ENCODE results near the gene TNK2.

- TF ChIP-seq EZH2 (IDR thresholded peaks at IDR 0.05; ENCODE audit: insufficient read depth, poor library complexity, severe bottlenecking): no peak
- TF ChIP-seq EZH2phosphoT487 (IDR thresholded peaks at IDR 0.05; ENCODE audit: insufficient read depth, low read depth): no peak
These were observed 2.1 kb downstream of the TNK2 start for GRCh38 chr3:195905970-195906864.

Measured in GM23248 (cell line).